ENCODE measurements around the gene ISOC1. TPM values are rescaled to one million over a fixed set of nuclear protein-coding genes. Genes with fewer than 3 reads are reported as not detected.

The ISOC1 gene
- polyA plus RNA-seq, 1 donor (not counting 4 experiments of a cell fraction or from before 2014, with no cell fraction given), result 26.4 TPM

DNA sequence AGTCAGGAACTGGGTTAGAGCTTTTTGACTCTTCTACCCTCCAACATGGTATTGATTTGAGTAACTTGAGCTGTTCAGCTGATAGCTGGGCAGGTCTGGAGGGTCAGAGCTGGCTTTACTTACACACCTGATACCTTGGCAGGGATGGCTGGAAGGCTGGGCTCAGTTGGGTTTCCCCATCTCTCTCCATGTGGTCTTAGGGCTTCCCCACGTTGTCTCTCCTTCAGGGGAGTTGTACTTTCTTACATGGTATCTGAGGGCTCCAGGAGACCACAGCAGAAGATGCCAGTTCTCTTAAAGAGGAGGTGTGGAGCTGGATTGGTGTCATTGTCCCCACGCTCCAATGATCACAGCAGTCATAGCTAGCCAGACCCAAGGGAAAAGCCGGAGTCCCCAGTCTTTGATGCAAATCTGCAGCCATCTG lies 25.6 kb downstream of the ISOC1 start:
- Histone ChIP-seq H4K20me1 (ENCODE audit: control insufficient read depth, extremely low read depth, insufficient read depth, low read length) (no peaks in the 10 kb centered on the region), H3K9me3 (ENCODE audit: control insufficient read depth, low read depth, low read length) (no peaks in the 10 kb centered on the region), H3K9me1 (ENCODE audit: control insufficient read depth, extremely low read depth, insufficient read depth, low read length) (no peaks in the 10 kb centered on the region), H3K9ac (ENCODE audit: control insufficient read depth, extremely low read depth, insufficient read depth, low read length) (no peak overlapping the region), H3K79me2 (ENCODE audit: control insufficient read depth, insufficient read depth, low read length) (no peaks in the 10 kb centered on the region), H3K4me3 (ENCODE audit: control insufficient read depth in 2 of 3, extremely low read depth in 1 of 3, insufficient read depth in 2 of 3, low read depth in 1 of 3, low read length in 3 of 3) (no peak overlapping the region), H3K4me1 (ENCODE audit: control insufficient read depth, extremely low read depth, insufficient read depth, low read length) (no peaks in the 10 kb centered on the region), H3K36me3 (ENCODE audit: control insufficient read depth in 2 of 2, extremely low read depth in 1 of 2, insufficient read depth in 2 of 2, low read length in 2 of 2) (no peaks in the 10 kb centered on the region), H3K27me3 (ENCODE audit: control insufficient read depth, extremely low read depth, insufficient read depth, low read length) (no peaks in the 10 kb centered on the region), H3K27ac (ENCODE audit: control insufficient read depth, insufficient read depth, low read length) (no peak overlapping the region), H2AFZ (ENCODE audit: control insufficient read depth, low read length) (no peak overlapping the region), H3K4me2 (ENCODE audit: control insufficient read depth, extremely low read depth, insufficient read depth, low read depth, low read length) (no peak overlapping the region)
- FAIRE-seq (no peak), DNase-seq (ENCODE audit: low read depth, low spot score) (no peak)
- TF ChIP-seq, protein P1, sequence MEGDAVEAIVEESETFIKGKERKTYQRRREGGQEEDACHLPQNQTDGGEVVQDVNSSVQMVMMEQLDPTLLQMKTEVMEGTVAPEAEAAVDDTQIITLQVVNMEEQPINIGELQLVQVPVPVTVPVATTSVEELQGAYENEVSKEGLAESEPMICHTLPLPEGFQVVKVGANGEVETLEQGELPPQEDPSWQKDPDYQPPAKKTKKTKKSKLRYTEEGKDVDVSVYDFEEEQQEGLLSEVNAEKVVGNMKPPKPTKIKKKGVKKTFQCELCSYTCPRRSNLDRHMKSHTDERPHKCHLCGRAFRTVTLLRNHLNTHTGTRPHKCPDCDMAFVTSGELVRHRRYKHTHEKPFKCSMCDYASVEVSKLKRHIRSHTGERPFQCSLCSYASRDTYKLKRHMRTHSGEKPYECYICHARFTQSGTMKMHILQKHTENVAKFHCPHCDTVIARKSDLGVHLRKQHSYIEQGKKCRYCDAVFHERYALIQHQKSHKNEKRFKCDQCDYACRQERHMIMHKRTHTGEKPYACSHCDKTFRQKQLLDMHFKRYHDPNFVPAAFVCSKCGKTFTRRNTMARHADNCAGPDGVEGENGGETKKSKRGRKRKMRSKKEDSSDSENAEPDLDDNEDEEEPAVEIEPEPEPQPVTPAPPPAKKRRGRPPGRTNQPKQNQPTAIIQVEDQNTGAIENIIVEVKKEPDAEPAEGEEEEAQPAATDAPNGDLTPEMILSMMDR (optimal IDR thresholded peaks at IDR 0.05 in 1 of 3, IDR thresholded peaks at IDR 0.05 in 1 of 3, conservative IDR thresholded peaks at IDR 0.05 in 1 of 3; ENCODE audit: extremely low read depth in 1 of 3, insufficient read depth in 2 of 3, low read length in 3 of 3), result no peak
- no peak for TF ChIP-seq EZH2 (IDR thresholded peaks at IDR 0.05; ENCODE audit: low read length)
- dilution Hi-C loops (cut with MboI; ENCODE audit: extremely low pct_ligation_motif_present, low sequenced_read_pairs), result no loop called here

DNA sequence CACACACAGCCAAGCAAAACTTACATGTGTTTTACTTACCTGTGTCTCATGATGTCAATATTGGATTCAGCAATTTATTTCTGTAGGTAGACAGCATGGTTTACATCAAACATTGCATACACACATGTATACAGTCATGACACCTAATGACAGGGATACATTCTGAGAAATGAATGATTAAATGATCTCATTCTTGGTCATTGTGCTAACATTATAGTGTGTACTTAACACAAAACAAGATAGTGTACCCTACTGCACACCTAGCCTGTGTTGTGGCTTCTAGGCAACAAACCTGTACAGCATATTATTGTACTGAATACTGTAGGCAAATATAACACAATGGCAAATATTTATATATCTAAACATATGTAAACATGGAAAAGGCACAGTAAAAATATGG lies 28.0 kb downstream of the ISOC1 start:
- H3K4me2 ChIP-seq (ENCODE audit: control insufficient read depth, extremely low read depth, insufficient read depth, low read depth, low read length), result no peak overlapping the region
- H3K9ac ChIP-seq (ENCODE audit: control insufficient read depth, extremely low read depth, insufficient read depth, low read length), result no peak overlapping the region
- no peak overlapping the region for H3K27ac ChIP-seq (ENCODE audit: control insufficient read depth, insufficient read depth, low read length)
- no peaks in the 10 kb centered on the region for H3K9me3 ChIP-seq (ENCODE audit: control insufficient read depth, low read depth, low read length)
- DNase-seq (ENCODE audit: low read depth, low spot score) (no peak), FAIRE-seq (no peak)
- H3K4me1 ChIP-seq (ENCODE audit: control insufficient read depth, extremely low read depth, insufficient read depth, low read length), result peaks cover 5% of the 10 kb centered on the region
- H3K36me3 ChIP-seq (ENCODE audit: control insufficient read depth in 2 of 2, extremely low read depth in 1 of 2, insufficient read depth in 2 of 2, low read length in 2 of 2), result no peaks in the 10 kb centered on the region
- no peak overlapping the region for H3K4me3 ChIP-seq (ENCODE audit: control insufficient read depth in 2 of 3, extremely low read depth in 1 of 3, insufficient read depth in 2 of 3, low read depth in 1 of 3, low read length in 3 of 3)
- no peak overlapping the region for H2AFZ ChIP-seq (ENCODE audit: control insufficient read depth, low read length)
- no peak for TF ChIP-seq EZH2 (IDR thresholded peaks at IDR 0.05; ENCODE audit: low read length)
- TF ChIP-seq, protein P1 (optimal IDR thresholded peaks at IDR 0.05 in 1 of 3, IDR thresholded peaks at IDR 0.05 in 1 of 3, conservative IDR thresholded peaks at IDR 0.05 in 1 of 3; ENCODE audit: extremely low read depth in 1 of 3, insufficient read depth in 2 of 3, low read length in 3 of 3), result no peak
- no peaks in the 10 kb centered on the region for H3K9me1 ChIP-seq (ENCODE audit: control insufficient read depth, extremely low read depth, insufficient read depth, low read length)
- no peaks in the 10 kb centered on the region for H3K27me3 ChIP-seq (ENCODE audit: control insufficient read depth, extremely low read depth, insufficient read depth, low read length)
- dilution Hi-C loops (cut with MboI; ENCODE audit: extremely low pct_ligation_motif_present, low sequenced_read_pairs), result no loop called here
- no peaks in the 10 kb centered on the region for H4K20me1 ChIP-seq (ENCODE audit: control insufficient read depth, extremely low read depth, insufficient read depth, low read length)
- no peaks in the 10 kb centered on the region for H3K79me2 ChIP-seq (ENCODE audit: control insufficient read depth, insufficient read depth, low read length)
